GM12891 (cell line): ENCODE data around the gene FAM168A.

Experiments
- DNase-seq: peaks from one replicate; pipeline ENCODE4 v3.0.0; 2011; ENCODE audit warnings: low spot score; ENCODE audit not compliant: insufficient read length
- FAIRE-seq: peaks from 2 replicates; lab custom pipeline; 2011; peaks lifted over from hg19 to GRCh38; lab: Jason Lieb, UNC
- PAX5 ChIP-seq: IDR thresholded peaks from 2 replicates; pipeline ENCODE4 v1.6.1; 2011; ENCODE audit warnings: low read length, moderate library complexity, mild to moderate bottlenecking; ENCODE audit not compliant: insufficient read depth, severe bottlenecking
- POLR2A ChIP-seq: IDR thresholded peaks from 2 replicates; pipeline ENCODE4 v1.6.1; 2011; ENCODE audit warnings: low read depth, low read length, control low read depth
- POLR2AphosphoS5 ChIP-seq: IDR thresholded peaks from 2 replicates; pipeline ENCODE4 v1.6.1; 2011; ENCODE audit warnings: low read depth, low read length, control low read depth
- POU2F2 ChIP-seq: IDR thresholded peaks from 2 replicates; pipeline ENCODE4 v1.6.1; 2011; ENCODE audit warnings: low read depth, mild to moderate bottlenecking, control low read depth, low read length, moderate library complexity
- SPI1 ChIP-seq: IDR thresholded peaks from 2 replicates; pipeline ENCODE4 v1.6.1; 2011; ENCODE audit warnings: low read depth, low read length, control low read depth
- TAF1 ChIP-seq: IDR thresholded peaks from 2 replicates; pipeline ENCODE4 v1.6.1; 2011; ENCODE audit warnings: low read depth, low read length, control low read depth

Gene FAM168A

GRCh38 chr11:73425108-73425507 is 172.8 kb downstream of the FAM168A start:
- FAIRE-seq, result no peak
- TF ChIP-seq POU2F2 (no peak), POLR2AphosphoS5 (no peak), POLR2A (no peak), SPI1 (no peak), TAF1 (no peak), PAX5 (no peak)
- no peak for DNase-seq

- TF ChIP-seq POLR2AphosphoS5 (no peak), POLR2A (no peak), PAX5 (no peak), TAF1 (no peak), SPI1 (no peak), POU2F2 (no peak)
- DNase-seq (no peak), FAIRE-seq (no peak)
These were observed 174.4 kb downstream of the FAM168A start for GRCh38 chr11:73423506-73423905.

GRCh38 chr11:73422886-73423285 is 175.0 kb downstream of the FAM168A start:
- FAIRE-seq (no peak), DNase-seq (no peak)
- TF ChIP-seq SPI1 (no peak), POLR2AphosphoS5 (no peak), PAX5 (no peak), POLR2A (no peak), POU2F2 (no peak), TAF1 (no peak)

GRCh38 chr11:73420136-73420535 is 177.8 kb downstream of the FAM168A start:
- DNase-seq (no peak), FAIRE-seq (no peak)

DNA sequence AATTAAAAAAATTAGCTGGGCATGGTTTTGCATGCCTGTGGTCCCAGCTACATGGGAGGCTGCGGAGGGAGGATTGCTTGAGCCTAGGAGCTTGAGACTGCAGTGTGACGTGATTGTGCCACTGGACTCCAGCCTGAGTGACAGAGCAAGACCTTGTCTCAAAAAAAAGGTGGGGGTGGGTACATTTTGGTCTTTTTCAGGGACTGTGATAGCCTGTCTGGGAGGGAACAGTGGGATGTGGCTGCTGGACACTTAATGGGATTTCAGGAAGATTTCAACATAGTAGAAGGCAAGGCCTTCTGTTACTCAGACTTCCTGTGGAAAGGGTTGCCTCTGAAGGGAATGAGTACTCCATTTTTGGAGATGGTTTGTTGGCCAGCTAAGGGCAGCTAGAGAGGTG is 181.1 kb downstream of the FAM168A start:
- DNase-seq (no peak), FAIRE-seq (no peak)
- TF ChIP-seq SPI1 (no peak), POU2F2 (no peak), PAX5 (no peak), TAF1 (no peak), POLR2A (no peak), POLR2AphosphoS5 (no peak)

More at GRCh38 chr11:73420136-73420535, 177.8 kb downstream of the FAM168A start:
- TF ChIP-seq SPI1 (no peak), POU2F2 (no peak), TAF1 (no peak), POLR2A (no peak), POLR2AphosphoS5 (no peak), PAX5 (no peak)

DNA sequence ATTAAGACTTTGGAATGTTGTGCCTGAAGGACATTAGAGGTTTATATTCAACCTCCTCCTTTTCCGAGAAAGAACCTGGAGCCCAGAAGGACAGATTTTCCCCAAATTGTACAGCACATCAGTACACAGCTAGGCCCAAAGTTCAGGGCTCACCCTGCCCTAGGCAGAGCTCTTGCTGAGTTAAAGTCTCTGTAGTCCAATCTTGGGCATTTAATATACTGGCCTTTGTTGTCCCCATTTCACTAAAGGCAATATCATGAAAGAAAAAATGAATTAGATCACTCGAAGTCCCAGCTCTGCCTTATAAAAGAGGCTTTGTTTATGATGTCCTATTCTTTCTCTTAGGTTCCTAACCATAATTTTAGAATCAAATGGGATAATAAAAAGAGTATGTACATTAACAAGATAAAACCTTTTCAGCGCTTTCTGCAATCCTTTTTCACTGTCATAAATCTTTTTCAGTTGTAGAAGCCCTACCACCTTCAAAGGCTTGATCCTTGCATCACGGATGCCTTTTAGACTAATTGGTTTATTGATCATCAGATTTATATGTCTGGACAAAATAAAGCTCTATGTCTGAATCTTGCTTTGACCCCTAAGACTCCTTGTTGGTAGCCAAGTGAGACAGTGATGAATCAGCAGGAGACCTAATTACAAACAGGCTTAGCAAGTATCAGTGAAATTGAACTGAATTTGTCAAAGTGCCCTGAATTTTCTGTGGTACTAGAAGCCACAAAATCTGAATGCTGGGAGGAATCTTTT is 181.9 kb downstream of the FAM168A start:
- FAIRE-seq, result no peak
- TF ChIP-seq SPI1 (no peak), POLR2A (no peak), PAX5 (no peak), POLR2AphosphoS5 (no peak), TAF1 (no peak), POU2F2 (no peak)

DNA sequence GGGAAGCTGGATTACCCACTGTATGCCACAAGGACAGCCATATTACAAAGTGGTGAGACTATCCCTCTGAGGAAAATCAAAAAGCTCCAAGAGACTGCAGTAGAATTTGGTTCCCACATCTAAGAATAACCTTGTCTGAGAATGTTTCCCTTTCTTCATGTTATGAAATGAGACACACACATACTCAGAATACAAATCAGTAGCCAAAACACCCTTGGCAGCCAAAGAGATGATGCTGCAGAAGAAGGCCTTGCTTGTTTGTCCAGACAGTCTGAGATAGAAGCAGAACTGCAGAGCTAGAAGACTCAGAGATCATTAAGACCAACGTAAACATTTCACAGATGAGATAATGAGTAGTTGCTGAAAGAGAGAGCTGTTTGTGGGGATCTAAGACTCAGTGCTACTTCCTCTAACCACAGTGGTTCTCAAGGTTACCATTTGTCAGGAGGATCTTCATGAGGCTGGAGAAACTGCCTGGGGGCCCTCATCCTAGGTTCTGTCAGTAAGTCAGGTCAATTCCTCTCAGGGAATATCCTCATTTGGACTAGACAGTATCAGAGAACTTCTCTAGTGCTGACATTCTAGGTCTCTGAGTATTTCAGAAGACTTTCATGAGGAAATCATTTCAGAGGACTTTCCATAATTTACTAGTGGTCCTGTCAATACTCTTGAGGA is 182.8 kb downstream of the FAM168A start:
- DNase-seq, result no peak
- no peak for FAIRE-seq
- no peak for TF ChIP-seq POU2F2
- no peak for TF ChIP-seq POLR2AphosphoS5
- no peak for TF ChIP-seq POLR2A
- TF ChIP-seq TAF1, result no peak
- TF ChIP-seq PAX5, result no peak
- TF ChIP-seq SPI1, result no peak

More for the DNA sequence above, 181.9 kb downstream of the FAM168A start:
- no peak for DNase-seq

- TF ChIP-seq POLR2AphosphoS5, result no peak
- no peak for TF ChIP-seq SPI1
- no peak for TF ChIP-seq TAF1
- no peak for TF ChIP-seq POU2F2
- TF ChIP-seq PAX5, result no peak
- no peak for TF ChIP-seq POLR2A
- no peak for FAIRE-seq
- DNase-seq, result no peak
These were observed 184.7 kb downstream of the FAM168A start for GRCh38 chr11:73413256-73413655.

GRCh38 chr11:73412308-73412707 is 185.6 kb downstream of the FAM168A start:
- TF ChIP-seq PAX5 (no peak), POLR2AphosphoS5 (no peak), SPI1 (no peak), TAF1 (no peak), POU2F2 (no peak)
- no peak for FAIRE-seq
- no peak for DNase-seq
